Hepatocyte (in vitro differentiated cells): ENCODE results near the gene EFCAB6.

ENCODE experiments used
- CTCF ChIP-seq: fragments of 200-600 bp; sonication (generic); IDR thresholded peaks from 2 replicates; pipeline ENCODE4 v1.5.1; 2016; ENCODE audit warnings: antibody characterized with exemption, mild to moderate bottlenecking; ENCODE audit not compliant: poor library complexity
- EZH2 ChIP-seq: fragments of 200-600 bp; sonication (generic); IDR thresholded peaks from 2 replicates; pipeline ENCODE4 v1.6.1; 2016; ENCODE audit warnings: antibody characterized with exemption, mild to moderate bottlenecking, borderline replicate concordance
- EZH2phosphoT487 ChIP-seq: fragments of 200-600 bp; sonication (generic); IDR thresholded peaks from one replicate; pipeline ENCODE4 v1.6.1; 2018; ENCODE audit warnings: antibody characterized with exemption, mild to moderate bottlenecking, low read depth, moderate library complexity; ENCODE audit not compliant: unreplicated experiment, severe bottlenecking

GRCh38 chr22:43631846-43632245, 180.3 kb downstream of the EFCAB6 start:
- TF ChIP-seq CTCF (no peak), EZH2phosphoT487 (no peak), EZH2 (no peak)
